GM21423 (cell line): ENCODE data around the gene SHROOM1.

Experiments used
- ATAC-seq: cut with Tn5 transposase; IDR thresholded peaks from one replicate; pipeline ENCODE4 v1.9.1; 2021; ENCODE audit warnings: mild to moderate bottlenecking, moderate library complexity; ENCODE audit not compliant: unreplicated experiment

The SHROOM1 gene

DNA sequence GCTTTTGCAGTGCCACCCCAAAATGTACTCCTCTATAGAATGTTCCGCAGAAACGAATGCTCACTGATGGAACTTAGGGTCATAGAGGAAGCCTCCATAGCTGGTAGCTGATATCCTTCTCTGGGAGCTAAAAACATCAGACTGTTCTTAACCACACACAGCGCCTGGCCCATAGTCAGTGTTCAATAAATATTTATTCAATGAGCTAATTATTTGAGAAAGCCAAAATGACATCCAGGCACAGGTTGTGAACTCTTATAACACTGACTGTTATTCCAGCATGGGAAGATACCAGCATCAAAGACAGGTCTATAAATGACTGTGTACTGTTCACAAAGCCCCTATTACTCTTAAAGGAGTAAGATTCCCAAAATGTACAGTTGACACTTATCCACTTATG is 22.9 kb upstream of the SHROOM1 start:
- ATAC-seq, result no peak

- ATAC-seq, result no peak
Observed at GRCh38 chr5:132850066-132850465, 19.6 kb upstream of the SHROOM1 start.

DNA sequence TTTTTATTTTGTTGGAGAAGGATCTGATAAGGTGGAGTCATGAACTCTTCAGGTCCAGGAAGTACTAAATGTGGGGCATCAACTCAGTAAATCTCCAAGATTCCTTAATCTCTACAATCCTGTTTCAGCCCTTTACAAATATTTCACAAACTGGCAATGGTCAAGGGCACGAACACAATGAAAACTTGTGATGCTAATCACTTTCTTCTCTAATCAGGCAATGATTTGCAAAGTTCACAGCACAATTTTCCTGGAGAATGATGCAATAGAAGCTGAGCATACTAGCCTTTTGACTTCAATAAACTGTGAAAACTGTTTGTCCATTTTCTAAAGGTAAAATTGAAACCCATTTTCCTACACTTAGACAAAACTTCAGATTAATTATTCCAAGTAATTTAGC is 18.9 kb upstream of the SHROOM1 start:
- ATAC-seq, result no peak

- ATAC-seq, result no peak
Observed at GRCh38 chr5:132848270-132848669, 17.8 kb upstream of the SHROOM1 start.

GRCh38 chr5:132841305-132841704 is 10.9 kb upstream of the SHROOM1 start:
- no peak for ATAC-seq

GRCh38 chr5:132840896-132841295 is 10.4 kb upstream of the SHROOM1 start:
- no peak for ATAC-seq

GRCh38 chr5:132840313-132840712 is 9.9 kb upstream of the SHROOM1 start:
- no peak for ATAC-seq

DNA sequence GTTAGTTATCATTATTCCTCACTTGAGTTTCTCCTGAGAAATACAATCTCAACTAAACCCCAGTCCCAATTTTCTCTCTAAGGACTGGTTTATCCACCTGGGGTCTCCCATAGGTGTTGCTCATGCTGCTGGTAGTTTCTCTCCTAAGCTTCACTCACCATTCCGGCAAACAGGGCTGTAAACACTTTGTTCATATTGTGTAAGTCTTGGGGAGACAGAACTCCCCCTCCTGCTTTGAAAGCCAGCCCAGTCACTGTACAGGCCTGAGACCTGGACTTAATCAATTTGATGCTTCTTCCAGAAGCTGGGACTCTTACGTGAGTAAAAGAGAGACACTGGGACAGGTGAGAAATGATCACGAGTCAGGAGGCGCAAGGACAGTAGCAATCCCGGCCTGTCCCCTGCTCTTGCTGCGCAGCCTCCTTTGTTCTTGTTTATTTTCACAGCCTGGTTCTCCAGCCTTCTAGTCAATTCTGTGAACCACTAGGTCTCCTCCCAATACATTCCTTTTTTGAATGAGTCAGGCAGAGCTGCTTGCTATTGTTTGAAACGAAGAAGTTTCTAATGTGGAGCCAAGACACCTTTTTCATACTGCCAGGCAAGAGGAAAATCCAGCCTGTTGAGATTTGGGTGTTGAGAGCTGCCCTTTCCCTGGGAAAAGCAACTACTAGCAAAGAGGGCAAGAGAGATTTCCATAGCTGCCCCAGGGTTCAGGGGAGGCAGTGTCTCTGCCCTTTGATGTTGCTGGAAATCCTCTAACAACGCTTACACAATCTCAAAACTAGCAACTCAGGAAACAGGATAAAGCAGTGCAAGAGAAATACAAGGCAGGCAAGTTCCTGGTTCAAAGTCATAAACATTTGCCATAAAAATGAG is 9.2 kb upstream of the SHROOM1 start:
- no peak for ATAC-seq

DNA sequence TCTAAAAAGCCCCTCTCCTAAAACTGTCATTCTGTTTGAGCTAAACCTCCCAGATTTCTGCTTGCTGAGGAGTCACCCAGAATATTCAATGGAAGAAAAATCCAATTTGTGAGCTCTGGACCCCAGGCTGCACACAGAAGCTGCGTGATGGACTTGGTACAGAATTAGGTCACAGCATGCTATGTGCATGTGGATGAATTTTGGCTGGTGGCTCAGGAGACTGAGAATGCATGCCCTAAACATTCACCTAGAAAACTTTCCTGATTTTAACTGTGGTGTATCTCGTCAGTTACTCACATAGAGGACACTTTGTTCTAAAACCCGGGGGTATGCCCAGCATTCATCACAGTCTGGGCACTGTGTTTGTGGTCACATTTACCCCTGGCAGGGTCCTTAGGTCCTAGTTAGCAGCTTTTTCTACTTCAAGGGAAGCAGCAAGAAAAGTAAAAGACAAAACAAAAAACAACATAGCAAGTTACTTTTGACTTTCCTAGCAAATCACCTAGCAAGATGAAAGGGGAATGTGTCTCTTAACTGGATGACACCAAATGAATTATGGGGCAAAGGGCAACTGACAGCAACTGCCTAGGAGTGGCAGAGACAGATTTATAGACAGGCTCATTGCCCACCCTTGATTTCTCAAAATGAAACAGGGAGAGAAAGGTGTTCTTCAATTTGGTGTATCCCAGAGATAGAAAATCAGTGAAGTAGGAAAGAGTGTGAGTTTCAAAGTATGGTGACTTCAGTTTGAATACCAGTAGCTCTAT is 8.3 kb upstream of the SHROOM1 start:
- ATAC-seq, result no peak

DNA sequence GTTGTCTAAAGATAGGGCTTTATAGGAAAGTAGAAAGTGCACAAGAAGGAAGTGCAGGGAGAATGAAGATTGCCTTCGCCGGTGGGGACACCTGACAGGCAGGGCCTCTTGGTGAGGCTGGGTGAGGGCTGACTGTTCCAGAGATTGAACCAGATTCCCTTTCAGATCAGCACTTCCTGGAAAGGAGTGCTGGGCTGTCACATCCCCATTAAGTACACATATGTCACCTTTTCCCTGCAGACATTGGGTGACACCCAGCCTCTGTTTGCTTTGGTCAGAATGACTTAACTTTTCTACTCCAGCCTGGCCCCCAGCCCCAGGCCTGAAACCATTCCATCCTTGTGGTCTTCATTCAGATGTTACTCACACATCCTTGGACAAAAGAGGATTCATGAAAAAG is 7.4 kb upstream of the SHROOM1 start:
- ATAC-seq, result no peak

- ATAC-seq, result no peak
Observed at GRCh38 chr5:132836852-132837251, 6.4 kb upstream of the SHROOM1 start.

DNA sequence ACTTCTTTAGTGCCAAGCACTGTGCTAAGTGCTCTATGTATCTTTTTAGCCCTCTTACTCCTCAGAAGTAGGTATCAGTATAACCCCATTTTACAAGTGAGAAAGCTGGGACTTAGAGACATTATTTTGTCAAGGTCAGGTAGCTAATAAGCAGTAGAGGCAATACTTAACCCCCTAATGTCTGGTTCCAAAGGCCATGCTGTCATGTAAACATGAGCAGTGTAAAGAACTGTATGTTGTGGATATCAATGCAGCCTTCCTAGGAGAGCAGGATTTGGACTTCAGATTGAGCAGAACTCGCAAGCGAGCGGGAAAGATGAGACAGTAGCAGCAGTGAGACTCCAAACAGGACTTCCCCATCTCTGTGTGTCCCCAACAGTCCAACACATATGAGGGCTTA is 3.6 kb upstream of the SHROOM1 start:
- ATAC-seq, result no peak

DNA sequence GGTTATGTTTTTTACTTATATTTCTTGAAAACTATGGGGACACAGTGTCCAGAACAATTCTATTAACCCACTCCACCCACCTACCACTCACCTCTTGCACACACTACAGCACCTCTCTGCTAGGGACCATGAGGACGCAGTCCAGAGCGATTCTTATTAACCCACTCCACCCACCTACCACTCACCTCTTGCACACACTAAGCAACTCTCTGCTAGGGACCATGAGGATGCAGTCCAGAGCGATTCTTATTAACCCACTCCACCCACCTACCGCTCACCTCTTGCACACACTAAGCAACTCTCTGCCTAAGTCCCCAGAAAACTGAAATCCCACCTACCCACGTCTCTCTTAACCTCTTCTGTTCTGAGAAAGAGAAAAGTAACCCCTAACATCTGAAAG is 2.2 kb upstream of the SHROOM1 start:
- ATAC-seq, result no peak

GRCh38 chr5:132831095-132831860 is 831 bp upstream of the SHROOM1 start:
- no peak for ATAC-seq

GRCh38 chr5:132829742-132830435 is 558 bp downstream of the SHROOM1 start:
- ATAC-seq, result peak; percentile 74

DNA sequence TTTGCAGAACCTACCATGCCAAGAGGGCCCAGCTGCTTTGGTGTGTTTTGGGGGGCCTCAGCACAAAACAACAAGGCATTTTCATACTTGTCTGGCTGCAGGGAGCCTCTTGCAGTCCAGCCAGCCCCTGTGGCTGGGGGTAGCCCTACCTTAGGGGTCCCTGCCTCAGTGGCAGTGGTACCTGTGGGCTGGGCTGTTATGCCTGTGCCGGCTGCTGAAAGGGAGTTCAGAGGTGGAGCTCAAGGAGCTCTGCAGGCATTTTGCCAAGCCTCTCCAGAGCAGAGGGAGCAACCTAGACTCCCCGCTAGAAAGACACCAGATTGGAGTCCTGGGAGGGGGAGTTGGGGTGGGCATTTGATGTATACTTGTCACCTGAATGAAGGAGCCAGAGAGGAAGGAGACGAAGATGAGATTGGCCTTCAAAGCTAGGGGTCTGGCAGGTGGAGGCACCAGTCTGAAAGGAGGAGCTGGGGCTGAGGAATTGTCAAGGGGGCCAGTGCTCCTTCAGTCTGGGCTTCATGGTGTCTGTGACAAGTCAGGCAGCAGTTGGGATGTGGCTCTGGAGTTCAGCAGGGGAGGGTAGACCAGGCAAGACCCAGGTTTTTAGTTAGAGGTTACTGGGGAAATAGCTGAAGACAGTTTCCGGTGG is 1.5 kb downstream of the SHROOM1 start:
- ATAC-seq, result no peak

DNA sequence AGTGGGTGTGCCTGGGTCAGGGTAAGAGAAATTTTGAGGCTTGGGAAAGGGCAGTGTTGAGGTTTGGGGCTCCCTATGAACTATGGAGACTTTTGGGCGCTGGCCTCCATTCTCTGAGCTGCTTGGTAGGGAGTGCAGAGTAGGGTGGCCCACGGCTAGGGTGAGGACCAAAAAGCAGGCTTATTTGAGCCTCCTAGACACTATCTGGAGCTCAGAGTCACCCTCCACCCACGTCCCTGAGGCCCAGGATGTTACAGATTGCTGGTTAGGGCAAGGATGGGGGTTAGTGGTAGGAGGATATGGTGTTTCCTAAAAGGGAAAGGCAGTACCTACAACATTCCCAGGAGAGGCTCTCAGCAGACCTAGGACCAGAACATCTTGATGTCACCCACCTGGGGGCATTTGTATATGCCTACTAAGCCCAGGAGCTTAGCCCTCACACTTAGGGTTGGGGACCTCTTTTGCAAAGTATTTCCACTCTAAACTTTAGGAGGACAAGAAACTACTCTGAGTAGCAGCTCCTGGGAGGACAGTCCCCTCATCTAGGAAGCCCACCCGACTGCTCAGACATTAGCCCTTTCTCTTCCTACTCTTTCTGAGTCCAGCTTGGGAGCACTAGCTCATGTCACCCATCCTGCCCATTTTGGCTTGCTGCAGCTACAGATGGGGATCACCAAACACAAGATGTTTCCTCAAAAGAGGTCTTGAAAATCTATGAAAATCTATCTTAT is 2.3 kb downstream of the SHROOM1 start:
- ATAC-seq, result no peak

DNA sequence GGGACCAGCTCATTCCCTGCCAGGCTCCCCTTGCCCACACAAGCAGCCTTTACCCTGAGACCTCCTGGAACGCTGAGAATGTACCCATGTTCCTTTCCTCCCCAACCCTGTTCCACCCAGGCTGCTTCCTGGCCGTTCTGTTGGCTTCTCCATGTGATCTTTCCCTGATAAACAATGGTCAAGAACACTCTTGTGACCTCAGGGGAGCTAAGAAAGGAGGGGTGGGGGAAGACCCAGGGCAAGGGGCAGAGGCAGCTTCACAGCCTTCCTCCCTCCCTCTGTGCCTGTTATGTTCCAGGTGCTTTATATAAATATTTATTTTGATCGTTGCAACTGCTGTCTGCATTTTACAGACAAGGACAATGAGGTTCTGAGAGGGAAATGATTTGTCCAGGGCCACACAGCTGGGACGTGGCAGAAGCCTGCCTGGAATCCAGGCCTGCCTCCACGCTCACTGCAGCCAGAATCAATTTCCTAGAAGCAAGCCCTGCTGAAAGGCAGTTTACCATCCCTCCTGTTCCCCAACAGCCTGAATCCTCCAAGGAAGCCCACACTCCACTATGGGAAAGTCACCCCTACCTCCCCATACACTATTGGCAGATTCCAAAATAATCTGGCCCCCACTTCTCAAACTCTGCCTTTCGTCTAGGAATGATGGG is 3.9 kb downstream of the SHROOM1 start:
- ATAC-seq, result no peak

DNA sequence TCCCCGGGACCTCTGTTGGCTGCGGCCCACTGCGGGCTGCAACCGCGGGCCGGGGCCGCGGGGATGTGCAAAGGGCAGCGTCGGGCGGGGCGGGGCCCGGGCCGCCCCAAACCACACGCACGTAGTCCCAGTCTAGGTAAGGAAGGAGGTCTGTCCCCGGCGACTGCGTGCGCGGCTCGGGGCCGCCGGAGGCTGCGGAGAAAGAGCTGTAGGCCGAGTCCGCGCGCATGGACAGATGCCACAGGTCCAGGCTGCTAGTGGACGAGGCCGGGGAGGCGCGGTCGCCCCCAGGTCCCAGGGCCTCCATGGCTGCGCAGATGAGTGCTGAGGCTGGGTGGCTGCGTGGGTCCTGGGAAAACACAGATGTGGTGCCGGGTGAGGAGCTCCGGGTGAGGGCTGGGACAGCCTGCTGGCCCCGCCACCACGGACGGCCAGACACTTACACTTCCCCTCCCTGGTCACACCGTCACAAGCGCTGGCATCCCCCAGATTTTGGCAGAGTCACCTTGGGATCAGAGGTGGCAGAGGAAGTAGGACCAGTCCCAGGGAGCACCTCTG is 4.5 kb downstream of the SHROOM1 start:
- ATAC-seq, result no peak
